H1 (cell line): ENCODE results near the gene SNX30. TPM values are rescaled to one million over a fixed set of nuclear protein-coding genes. Genes with fewer than 3 reads are reported as not detected.

Experiments used
- CTCF ChIA-PET: fragments of 300-600 bp; sonication (Branson Sonifier 250); formaldehyde crosslinking; loops from one replicate; lab custom pipeline; 2021; ENCODE audit not compliant: partially characterized antibody; lab: Charles Lee
- POLR2A ChIA-PET: fragments of 300-600 bp; sonication (Branson Sonifier 250); formaldehyde crosslinking; loops from one replicate; lab custom pipeline; 2021; ENCODE audit warnings: inconsistent platforms; ENCODE audit not compliant: partially characterized antibody; lab: Charles Lee
- DNase-seq, 2 experiments: peaks; one replicate each; pipeline versions ENCODE4 v3.0.0 to v3.0.0-alpha.2; 2010 to 2022; ENCODE audit warnings: low spot score in 2 of 2, low read depth in 1 of 2, mixed read lengths in 1 of 2
- FAIRE-seq: peaks from 2 replicates; lab custom pipeline; 2011; peaks lifted over from hg19 to GRCh38; lab: Jason Lieb, UNC
- H2AFZ ChIP-seq: 2 replicates; pipeline ENCODE4 v1.8.1; 2012; ENCODE audit warnings: low read length, inconsistent platforms
- H2AK5ac ChIP-seq: 2 replicates; pipeline ENCODE4 v1.6.1; 2013; ENCODE audit warnings: low read depth, low read length
- H2BK120ac ChIP-seq: replicated peaks from 2 replicates; pipeline ENCODE3; 2013; ENCODE audit warnings: low read depth, low read length, inconsistent platforms
- H2BK12ac ChIP-seq: 2 replicates; pipeline ENCODE4 v1.6.1; 2013; ENCODE audit warnings: low read depth, low read length
- H2BK15ac ChIP-seq: 2 replicates; pipeline ENCODE4 v1.6.1; 2013; ENCODE audit warnings: low read length
- H2BK20ac ChIP-seq: 2 replicates; pipeline ENCODE4 v1.6.1; 2013; ENCODE audit warnings: low read length
- H2BK5ac ChIP-seq: 2 replicates; pipeline ENCODE4 v1.6.1; 2013; ENCODE audit warnings: low read depth, low read length
- H3K14ac ChIP-seq: 2 replicates; pipeline ENCODE4 v1.6.1; 2013; ENCODE audit warnings: inconsistent platforms; ENCODE audit not compliant: insufficient read length
- H3K18ac ChIP-seq: 2 replicates; pipeline ENCODE4 v1.6.1; 2013; ENCODE audit warnings: low read length; ENCODE audit errors: extremely low read depth
- H3K23ac ChIP-seq: 2 replicates; pipeline ENCODE4 v1.6.1; 2013; ENCODE audit warnings: inconsistent platforms; ENCODE audit not compliant: insufficient read length
- H3K23me2 ChIP-seq: 2 replicates; pipeline ENCODE4 v1.6.1; 2013; ENCODE audit warnings: low read depth, low read length
- H3K27ac ChIP-seq: 2 replicates; pipeline ENCODE4 v1.6.1; 2011; ENCODE audit warnings: low read depth, low read length, inconsistent platforms
- H3K27me3 ChIP-seq, 4 experiments: replicated peaks in 1 of 4; 1 replicate in 1 of 4; 2 replicates in 3 of 4; pipeline versions ENCODE4 v1.6.1 to v1.8.1; 2011 to 2013; ENCODE audit warnings: low read length in 3 of 4, mild to moderate bottlenecking in 3 of 4, inconsistent platforms in 2 of 4, mixed read lengths in 2 of 4, moderate library complexity in 1 of 4; ENCODE audit not compliant: control insufficient read depth in 3 of 4, insufficient read depth in 3 of 4; ENCODE audit errors: extremely low read depth in 1 of 4
- H3K36me3 ChIP-seq, 4 experiments: 2 replicates each; pipeline versions ENCODE4 v1.6.1 to v1.8.1; 2011 to 2013; ENCODE audit warnings: mild to moderate bottlenecking in 4 of 4, low read length in 3 of 4, moderate library complexity in 2 of 4, control low read depth in 1 of 4, inconsistent platforms in 1 of 4; ENCODE audit not compliant: insufficient read depth in 4 of 4, control insufficient read depth in 2 of 4
- H3K4ac ChIP-seq: replicated peaks from 2 replicates; pipeline ENCODE3; 2013; ENCODE audit warnings: low read length, low read depth, mixed read lengths, inconsistent platforms; ENCODE audit not compliant: insufficient read length
- H3K4me1 ChIP-seq, 4 experiments: replicated peaks in 1 of 4; 1 replicate in 1 of 4; 2 replicates in 3 of 4; pipeline versions ENCODE4 v1.6.1 to v1.8.1; 2011 to 2013; ENCODE audit warnings: low read length in 3 of 4, inconsistent platforms in 2 of 4, mixed read lengths in 1 of 4; ENCODE audit not compliant: insufficient read depth in 4 of 4, control insufficient read depth in 3 of 4
- H3K4me2 ChIP-seq, 2 experiments: 2 replicates each; pipeline versions ENCODE4 v1.6.1 to v1.8.1; 2011 to 2013; ENCODE audit warnings: low read depth in 2 of 2, low read length in 2 of 2, control low read depth in 1 of 2, inconsistent platforms in 1 of 2, mild to moderate bottlenecking in 1 of 2; ENCODE audit not compliant: insufficient read depth in 1 of 2
- H3K4me3 ChIP-seq, 4 experiments: fragments of 200-600, 300-600 bp in 1 of 4; sonication (generic), shearing (Covaris generic), sonication (Bioruptor Twin) in 1 of 4; 2 replicates each; pipeline versions ENCODE4 v1.5.1 to v1.8.1; 2011 to 2016; ENCODE audit warnings: low read length in 4 of 4, low read depth in 3 of 4, control low read depth in 2 of 4, inconsistent platforms in 2 of 4, mild to moderate bottlenecking in 2 of 4, mixed read lengths in 1 of 4, moderate library complexity in 1 of 4; ENCODE audit not compliant: insufficient read depth in 2 of 4; ENCODE audit errors: extremely low read depth in 1 of 4
- H3K56ac ChIP-seq: replicated peaks from 2 replicates; pipeline ENCODE3; 2013; ENCODE audit warnings: low read depth, mild to moderate bottlenecking, mixed read lengths, low read length, inconsistent platforms; ENCODE audit not compliant: insufficient read length
- H3K79me1 ChIP-seq: 2 replicates; pipeline ENCODE4 v1.6.1; 2013; ENCODE audit warnings: low read depth, low read length, control low read depth
- H3K79me2 ChIP-seq, 2 experiments: 2 replicates each; pipeline versions ENCODE4 v1.6.1 to v1.8.1; 2012 to 2013; ENCODE audit warnings: low read length in 2 of 2, mild to moderate bottlenecking in 2 of 2, inconsistent platforms in 1 of 2; ENCODE audit not compliant: insufficient read depth in 2 of 2, control insufficient read depth in 1 of 2
- H3K9ac ChIP-seq, 4 experiments: replicated peaks in 1 of 4; 1 replicate in 1 of 4; 2 replicates in 3 of 4; pipeline versions ENCODE4 v1.6.1 to v1.8.1; 2011 to 2013; ENCODE audit warnings: low read depth in 3 of 4, low read length in 3 of 4, control low read depth in 2 of 4, mild to moderate bottlenecking in 2 of 4, moderate library complexity in 2 of 4, inconsistent platforms in 1 of 4; ENCODE audit errors: extremely low read depth in 1 of 4
- H3K9me3 ChIP-seq, 2 experiments: 2 replicates each; pipeline versions ENCODE4 v1.6.1 to v1.8.1; 2012 to 2013; ENCODE audit warnings: mild to moderate bottlenecking in 2 of 2, moderate library complexity in 2 of 2, control low read depth in 1 of 2, inconsistent platforms in 1 of 2, low read depth in 1 of 2, low read length in 1 of 2, mixed read lengths in 1 of 2; ENCODE audit not compliant: insufficient read depth in 2 of 2
- H4K20me1 ChIP-seq, 2 experiments: replicated peaks in 1 of 2; 2 replicates each; pipeline versions ENCODE3 to v1.8.1; 2011 to 2013; ENCODE audit warnings: inconsistent platforms in 2 of 2, low read length in 2 of 2, mild to moderate bottlenecking in 1 of 2; ENCODE audit not compliant: insufficient read depth in 2 of 2, control insufficient read depth in 1 of 2
- H4K5ac ChIP-seq: 2 replicates; pipeline ENCODE4 v1.6.1; 2013; ENCODE audit warnings: low read length, low read depth, mixed read lengths, inconsistent platforms; ENCODE audit not compliant: insufficient read length
- H4K8ac ChIP-seq: 2 replicates; pipeline ENCODE4 v1.8.0; 2013; ENCODE audit warnings: mild to moderate bottlenecking, moderate library complexity, low read length, inconsistent platforms; ENCODE audit not compliant: insufficient read depth; ENCODE audit errors: extremely low read depth
- H4K91ac ChIP-seq: replicated peaks from 2 replicates; pipeline ENCODE3; 2013; ENCODE audit warnings: low read length, mixed read lengths, inconsistent platforms; ENCODE audit not compliant: insufficient read length
- HDAC2 ChIP-seq, 2 experiments: fragments of 300-600 bp in 1 of 2; sonication (generic) in 1 of 2; IDR thresholded peaks; 2 replicates each; pipeline ENCODE4 v1.6.1; 2011 to 2012; ENCODE audit warnings: low read depth in 2 of 2, low read length in 2 of 2, mild to moderate bottlenecking in 2 of 2, moderate library complexity in 2 of 2, borderline replicate concordance in 1 of 2, inconsistent platforms in 1 of 2
- RAD21 ChIP-seq, 2 experiments: IDR thresholded peaks in 1 of 2; conservative IDR thresholded peaks in 1 of 2; 2 replicates each; pipeline ENCODE4 v1.6.1; 2011; ENCODE audit warnings: low read depth in 2 of 2, low read length in 2 of 2, improper control_type of control experiment in 1 of 2, inconsistent platforms in 1 of 2, mild to moderate bottlenecking in 1 of 2, moderate library complexity in 1 of 2
- RBBP5 ChIP-seq: IDR thresholded peaks from 2 replicates; pipeline ENCODE4 v1.7.1; 2012; ENCODE audit warnings: low read depth, mild to moderate bottlenecking, inconsistent platforms, low read length, moderate library complexity, borderline replicate concordance
- WGBS, 2 experiments: shearing (Covaris generic) in 1 of 2; methylation state at CpG; one replicate each; pipeline versions ENCODE4 v1.1.6 to v1.1.7; 2013 to 2015; ENCODE audit warnings: low lambda C conversion rate in 2 of 2, mixed read lengths in 2 of 2, inconsistent platforms in 1 of 2, low coverage in 1 of 2, missing lambda C conversion rate in 1 of 2; ENCODE audit not compliant: insufficient replicate concordance in 2 of 2, insufficient coverage in 1 of 2, insufficient read length in 1 of 2; ENCODE audit errors: extremely low coverage in 1 of 2, missing lambda C conversion rate in 1 of 2; 5-methylcytosine and 5-hydroxymethylcytosine counted together
- polyA plus RNA-seq, 7 experiments: library from polyadenylated mRNA; depleted of rRNA in 3 of 7; stranded (reverse) in 5 of 7; unstranded in 2 of 7; fragments of >200 nt in 5 of 7; fragments of 200-250 nt in 2 of 7; gene quantifications; 1 replicate in 5 of 7; 2 replicates in 1 of 7; 4 replicates in 1 of 7; pipeline versions ENCODE4 v1.2.1 to v1.2.3, GENCODE V29; 2011 to 2013; ENCODE audit warnings: missing spikeins in 2 of 7, mixed read lengths in 2 of 7
- total RNA-seq: library from RNA; stranded (reverse); fragmentation: NEBNext Ultra II Directional; extraction: Animal tissue kit (Norgen Biotek cat#: 25700); gene quantifications from 2 replicates; pipeline ENCODE4 v1.2.1, GENCODE V29; 2021

The SNX30 gene
- total and polyA plus RNA-seq, 2 of the 8 experiments (the other 6 are each of a cell fraction or from before 2014, with no cell fraction given), result 4.0 to 12.2 TPM

DNA sequence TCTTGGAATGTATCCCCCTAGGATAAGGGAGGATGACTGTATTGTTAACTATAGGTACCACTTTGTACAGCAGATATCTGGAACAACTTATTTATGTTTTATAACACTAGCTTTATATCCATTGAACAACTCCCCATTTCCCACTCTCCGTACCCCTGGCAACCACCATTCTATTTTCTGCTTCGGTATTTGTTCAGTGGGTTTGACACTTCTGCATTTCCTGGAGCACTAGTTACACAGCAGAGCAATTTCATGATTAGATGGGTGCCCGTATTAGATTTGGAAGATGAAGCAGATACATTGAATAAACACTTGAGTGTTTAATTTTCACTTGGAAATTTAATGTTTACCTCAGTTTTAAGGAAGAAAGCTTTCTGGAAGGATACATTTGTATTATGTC lies 72.7 kb downstream of the SNX30 start:
- Histone ChIP-seq H3K79me1 (0 out of 2 replicates have a peak, but pooled peaks cover 4% of the 10 kb centered on the region), H4K5ac (no peak overlapping the region), H3K79me2 (no peaks in the 10 kb centered on the region), H4K20me1 (no peaks in the 10 kb centered on the region), H4K91ac (no peak overlapping the region), H3K4me1 (no peaks in the 10 kb centered on the region), H3K9me3 (no peaks in the 10 kb centered on the region), H2BK12ac (no peak overlapping the region), H2AK5ac (no peak overlapping the region), H3K4me3 (no peak overlapping the region), H3K27me3 (no peaks in the 10 kb centered on the region), H2BK5ac (no peak overlapping the region), H4K8ac (no peak overlapping the region), H2BK20ac (no peak overlapping the region), H3K23me2 (no peaks in the 10 kb centered on the region), H3K18ac (no peak overlapping the region), H2BK120ac (no peak overlapping the region), H2BK15ac (no peak overlapping the region), H3K14ac (no peak overlapping the region), H3K9ac (no peak overlapping the region), H3K56ac (no peak overlapping the region), H3K4ac (no peak overlapping the region), H3K27ac (no peak overlapping the region), H3K23ac (no peak overlapping the region), H3K4me2 (no peak overlapping the region), H2AFZ (no peak overlapping the region), H3K36me3 (no peaks in the 10 kb centered on the region; a peak in 2 of 8 replicates)
- FAIRE-seq (no peak), DNase-seq (no peak)
- ChIA-PET POLR2A (no interaction called here), CTCF (no interaction called here)
- WGBS, 2 experiments, result 93% methylated on average over 3 of the region's 3 CpGs; no CpG with 5 or more reads in 1 of the 2 experiments
- no peak for TF ChIP-seq HDAC2 (IDR thresholded peaks at IDR 0.05; ENCODE audit: borderline replicate concordance in 1 of 2, low read depth in 2 of 2, low read length in 2 of 2)
- TF ChIP-seq RAD21 (IDR thresholded peaks at IDR 0.05 in 1 of 2, conservative IDR thresholded peaks at IDR 0.05 in 1 of 2; ENCODE audit: low read depth in 2 of 2, low read length in 2 of 2), result no peak
- no peak for TF ChIP-seq RBBP5
